Activated CD4-positive, CD25-positive, alpha-beta regulatory T cell treated with anti-CD3 and anti-CD28 coated beads, Interleukin-2, amount 50 U/mL, for 24 hours (primary cell): ENCODE measurements around the gene SPANXN3.
"Not testable (repeated sequence)": the region's sequence is repeated elsewhere in the genome, so short reads cannot be mapped to it uniquely, and the experiment has no call there.

Experiments
- ATAC-seq, 2 donors: fragments of 150-1000 bp; cut with Tn5 transposase; one replicate each; pipeline ENCODE4 v1.10.0; 2021; ENCODE audit warnings: mild to moderate bottlenecking in 1 of 2, moderate library complexity in 1 of 2

The SPANXN3 gene, protein sequence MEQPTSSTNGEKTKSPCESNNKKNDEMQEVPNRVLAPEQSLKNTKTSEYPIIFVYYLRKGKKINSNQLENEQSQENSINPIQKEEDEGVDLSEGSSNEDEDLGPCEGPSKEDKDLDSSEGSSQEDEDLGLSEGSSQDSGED

DNA sequence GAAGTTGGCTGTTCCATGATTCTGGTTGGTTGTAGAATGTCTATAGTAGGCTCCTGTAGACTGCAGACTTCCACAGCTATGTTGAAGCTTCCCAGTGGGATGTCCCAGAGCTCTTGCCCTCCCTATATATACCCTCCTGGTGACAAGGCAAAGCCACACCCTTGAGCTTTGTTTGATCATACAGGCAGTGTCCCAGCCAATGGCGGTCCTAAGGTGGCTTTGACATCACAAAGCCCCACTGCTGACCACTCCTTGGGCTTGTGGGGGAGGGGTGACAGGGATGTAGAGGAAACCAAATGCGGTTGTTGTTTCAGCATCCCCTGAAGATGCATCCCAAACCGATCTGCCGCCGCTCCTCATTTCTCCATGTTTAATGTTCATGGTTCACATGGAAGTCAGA, at the start of gene SPANXN3:
Gene SPANXN3 (minus strand): TSS at position 101 of the 400 bp plus-strand sequence. CDS start 84 bp downstream, at position 17.
- not testable (repeated sequence) for ATAC-seq

DNA sequence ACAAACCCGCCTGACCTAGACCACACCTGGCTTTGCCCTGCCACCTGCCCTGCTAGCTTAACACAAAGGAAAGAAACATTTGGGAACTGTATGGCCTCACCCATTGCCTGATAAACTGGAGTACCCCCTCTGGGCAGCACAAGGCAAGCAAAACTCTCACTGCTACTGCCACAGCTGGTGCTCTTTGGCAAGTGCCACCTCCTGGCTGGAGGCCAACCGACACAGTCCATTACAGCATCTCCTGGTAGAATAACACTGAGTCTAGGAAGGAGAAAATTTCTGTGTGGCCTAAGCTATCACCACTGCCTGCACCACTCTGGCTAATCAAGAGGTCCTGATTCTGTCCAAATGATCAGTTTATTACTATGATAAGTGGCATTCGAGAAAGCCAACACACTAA, 18.9 kb upstream of the SPANXN3 start:
- no peak for ATAC-seq

GRCh38 chrX:143502196-143502595, 15.1 kb downstream of the SPANXN3 start:
- not testable (repeated sequence) for ATAC-seq

- ATAC-seq, result no peak
Observed at GRCh38 chrX:143500751-143501150, 16.5 kb downstream of the SPANXN3 start.

DNA sequence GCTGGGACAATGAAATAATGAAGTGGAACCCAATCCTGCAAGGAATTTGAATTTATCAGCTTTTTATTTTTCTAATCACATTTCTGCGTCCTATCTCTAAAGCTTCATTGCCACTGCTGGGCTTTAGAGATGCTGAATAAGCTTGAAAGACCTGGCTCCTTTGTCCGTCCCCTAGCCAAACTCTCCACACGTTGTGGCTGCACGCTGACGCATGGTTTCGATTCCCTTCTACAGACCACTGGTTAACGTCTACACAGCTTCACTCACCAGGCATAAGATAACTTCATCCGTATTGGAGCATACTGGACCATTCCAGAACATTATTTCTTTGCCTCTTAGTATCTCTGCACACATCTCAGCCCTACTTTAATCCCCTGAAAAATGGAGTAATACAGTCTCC, 31.2 kb downstream of the SPANXN3 start:
- no peak for ATAC-seq

DNA sequence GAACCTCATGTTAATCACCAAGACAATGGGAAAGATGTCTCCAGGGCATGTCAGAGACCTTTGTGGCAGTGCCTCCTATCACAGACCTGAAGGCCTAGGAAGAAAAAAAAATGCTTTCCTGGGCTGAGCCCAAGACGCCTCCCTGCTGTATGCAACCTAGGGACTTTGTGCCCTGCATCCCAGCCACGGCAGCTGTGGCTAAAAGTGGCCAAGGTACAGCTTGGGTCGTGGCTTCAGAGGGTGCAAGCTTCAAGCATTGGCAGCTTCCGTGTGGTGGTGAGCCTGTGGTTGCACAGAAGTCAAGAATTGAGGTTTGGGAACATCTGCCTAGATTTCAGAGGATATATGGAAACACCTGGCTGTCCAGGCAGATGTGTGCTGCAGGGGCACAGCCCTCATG, 40.5 kb downstream of the SPANXN3 start:
- ATAC-seq, result no peak

GRCh38 chrX:143472347-143472938, 44.8 kb downstream of the SPANXN3 start:
- no peak for ATAC-seq

DNA sequence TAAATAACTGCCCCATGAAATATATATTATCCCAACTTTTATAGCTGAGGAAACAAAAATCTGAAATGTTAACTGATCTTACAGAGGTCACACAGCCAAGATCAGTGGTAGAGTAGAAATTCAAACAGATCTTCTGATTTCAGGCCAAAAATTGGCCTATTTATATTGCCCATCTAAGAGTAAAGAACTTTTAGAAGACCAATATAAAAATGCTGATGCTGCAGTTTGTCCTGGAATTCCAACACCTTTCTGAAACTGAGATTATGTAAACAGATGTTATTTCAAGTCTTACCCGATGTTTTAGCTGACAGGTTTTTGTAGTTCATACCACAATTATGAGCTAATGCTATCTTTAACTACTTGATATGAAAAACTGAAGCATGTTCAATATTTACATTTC, 51.1 kb downstream of the SPANXN3 start:
- ATAC-seq, result no peak

- no peak for ATAC-seq
Observed at GRCh38 chrX:143462696-143463095, 54.6 kb downstream of the SPANXN3 start.

- ATAC-seq, result no peak
Observed at GRCh38 chrX:143461606-143462005, 55.7 kb downstream of the SPANXN3 start.
